ENCODE results near the gene NNAT.

Gene NNAT

DNA sequence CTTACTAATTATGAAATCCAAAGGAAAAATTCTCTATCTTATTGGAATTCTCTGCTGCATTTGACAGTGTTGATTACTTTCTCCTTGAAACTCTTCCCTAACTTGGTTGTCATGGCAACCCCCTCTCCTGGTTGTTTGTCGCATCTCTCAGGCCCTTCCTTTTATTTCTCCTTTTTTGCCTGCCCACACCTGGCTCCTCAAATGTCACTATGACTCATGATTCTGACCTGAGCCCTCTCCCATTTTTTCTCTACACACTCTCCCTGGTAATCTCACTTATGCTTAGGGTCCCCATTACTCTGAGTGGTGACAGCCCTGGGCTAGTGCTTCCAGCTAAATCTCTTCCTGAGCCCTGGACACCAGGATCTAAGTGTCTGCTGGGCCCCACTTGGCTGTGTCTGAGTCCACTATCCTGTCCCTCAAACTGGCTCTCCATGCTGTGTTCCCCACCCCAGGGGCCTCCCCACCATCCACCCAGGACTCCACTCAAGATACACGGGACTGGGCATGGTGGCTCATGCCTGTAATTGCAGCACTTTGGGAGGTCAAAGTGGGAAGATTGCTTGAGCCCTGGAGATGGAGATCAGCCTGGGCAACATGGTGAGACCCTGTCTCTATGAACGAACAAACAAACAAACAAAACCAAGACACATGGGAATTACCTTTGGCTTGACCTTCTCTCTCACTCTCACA is 16.5 kb upstream of the NNAT start:
- H3K36me3 ChIP-seq (ENCODE audit: insufficient read depth, low read depth, low read length), result peaks cover 18% of the 10 kb centered on the region; the same call in 1 of the 2 replicates
- no peak overlapping the region for H3K9ac ChIP-seq (ENCODE audit: low read depth, low read length)
- no peak overlapping the region for H3K4me3 ChIP-seq (ENCODE audit: low read length)
- H3K27ac ChIP-seq (ENCODE audit: low read length), result no peak overlapping the region
- H3K9me3 ChIP-seq (ENCODE audit: insufficient read depth, low read depth, low read length), result no peaks in the 10 kb centered on the region
- H3K4me1 ChIP-seq (ENCODE audit: insufficient read depth, low read length), result peaks cover 3% of the 10 kb centered on the region; the same call in 1 of the 2 replicates
- no peaks in the 10 kb centered on the region for H3K27me3 ChIP-seq (ENCODE audit: insufficient read depth, low read length)

- H3K27ac ChIP-seq (ENCODE audit: low read length), result no peak overlapping the region
- peaks cover 3% of the 10 kb centered on the region; the same call in 1 of the 2 replicates for H3K4me1 ChIP-seq (ENCODE audit: insufficient read depth, low read length)
These were observed 15.5 kb upstream of the NNAT start for GRCh38 chr20:37505263-37506151.

DNA sequence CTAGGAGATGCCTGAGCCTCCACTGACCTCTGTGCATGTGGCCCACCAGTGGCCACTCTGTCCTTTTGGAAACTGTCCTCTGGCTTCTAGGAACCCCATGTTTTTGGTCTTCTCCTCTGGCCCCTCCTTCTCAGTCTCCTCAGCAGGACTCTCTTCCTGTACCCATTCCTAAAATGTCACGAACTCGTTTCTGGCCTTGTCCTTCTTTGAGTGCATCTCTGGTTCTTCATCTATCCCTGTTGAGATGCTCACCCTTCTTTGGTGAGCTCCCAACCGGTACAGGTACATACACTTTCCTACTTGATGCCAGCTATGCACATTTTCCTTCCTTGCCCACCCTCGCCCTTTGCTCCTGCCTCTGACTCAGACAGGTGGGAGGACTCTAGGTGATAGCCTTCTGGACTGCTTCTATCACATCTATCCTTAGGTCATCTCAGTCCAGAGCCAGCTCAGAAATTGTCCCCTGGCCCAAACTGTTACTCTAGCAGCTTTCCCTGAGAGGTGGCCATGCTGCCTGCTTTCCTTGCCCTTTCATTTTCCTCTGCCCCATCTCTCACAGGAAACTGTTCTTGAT is 14.8 kb upstream of the NNAT start:
- no peaks in the 10 kb centered on the region for H3K9me3 ChIP-seq (ENCODE audit: insufficient read depth, low read depth, low read length)
- no peak overlapping the region for H3K27ac ChIP-seq (ENCODE audit: low read length)
- H3K36me3 ChIP-seq (ENCODE audit: insufficient read depth, low read depth, low read length), result peaks cover 29% of the 10 kb centered on the region
- H3K4me3 ChIP-seq (ENCODE audit: low read length), result no peak overlapping the region
- H3K4me1 ChIP-seq (ENCODE audit: insufficient read depth, low read length), result peaks cover 3% of the 10 kb centered on the region; the same call in 1 of the 2 replicates
- H3K27me3 ChIP-seq (ENCODE audit: insufficient read depth, low read length), result no peaks in the 10 kb centered on the region
- H3K9ac ChIP-seq (ENCODE audit: low read depth, low read length), result no peak overlapping the region

More at GRCh38 chr20:37505263-37506151, 15.5 kb upstream of the NNAT start:
- peaks cover 22% of the 10 kb centered on the region for H3K36me3 ChIP-seq (ENCODE audit: insufficient read depth, low read depth, low read length)
- H3K27me3 ChIP-seq (ENCODE audit: insufficient read depth, low read length), result no peaks in the 10 kb centered on the region
- no peaks in the 10 kb centered on the region for H3K9me3 ChIP-seq (ENCODE audit: insufficient read depth, low read depth, low read length)
- H3K9ac ChIP-seq (ENCODE audit: low read depth, low read length), result no peak overlapping the region
- H3K4me3 ChIP-seq (ENCODE audit: low read length), result no peak overlapping the region

GRCh38 chr20:37510226-37510625 is 10.8 kb upstream of the NNAT start:
- H3K9me3 ChIP-seq (ENCODE audit: insufficient read depth, low read depth, low read length), result no peaks in the 10 kb centered on the region
- H3K4me1 ChIP-seq (ENCODE audit: insufficient read depth, low read length), result no peaks in the 10 kb centered on the region; the same call in 1 of the 2 replicates
- H3K27me3 ChIP-seq (ENCODE audit: insufficient read depth, low read length), result no peaks in the 10 kb centered on the region
- peaks cover 58% of the 10 kb centered on the region for H3K36me3 ChIP-seq (ENCODE audit: insufficient read depth, low read depth, low read length)
- no peak overlapping the region for H3K4me3 ChIP-seq (ENCODE audit: low read length)
- no peak overlapping the region for H3K27ac ChIP-seq (ENCODE audit: low read length)
- no peak overlapping the region for H3K9ac ChIP-seq (ENCODE audit: low read depth, low read length)

- no peak overlapping the region for H3K27ac ChIP-seq (ENCODE audit: low read length)
- no peak overlapping the region for H3K4me3 ChIP-seq (ENCODE audit: low read length)
- H3K36me3 ChIP-seq (ENCODE audit: insufficient read depth, low read depth, low read length), result peaks cover 72% of the 10 kb centered on the region
- H3K9me3 ChIP-seq (ENCODE audit: insufficient read depth, low read depth, low read length), result no peaks in the 10 kb centered on the region
- H3K4me1 ChIP-seq (ENCODE audit: insufficient read depth, low read length), result no peaks in the 10 kb centered on the region
- H3K9ac ChIP-seq (ENCODE audit: low read depth, low read length), result no peak overlapping the region
- H3K27me3 ChIP-seq (ENCODE audit: insufficient read depth, low read length), result no peaks in the 10 kb centered on the region
These were observed 9.3 kb upstream of the NNAT start for GRCh38 chr20:37511610-37512275.

DNA sequence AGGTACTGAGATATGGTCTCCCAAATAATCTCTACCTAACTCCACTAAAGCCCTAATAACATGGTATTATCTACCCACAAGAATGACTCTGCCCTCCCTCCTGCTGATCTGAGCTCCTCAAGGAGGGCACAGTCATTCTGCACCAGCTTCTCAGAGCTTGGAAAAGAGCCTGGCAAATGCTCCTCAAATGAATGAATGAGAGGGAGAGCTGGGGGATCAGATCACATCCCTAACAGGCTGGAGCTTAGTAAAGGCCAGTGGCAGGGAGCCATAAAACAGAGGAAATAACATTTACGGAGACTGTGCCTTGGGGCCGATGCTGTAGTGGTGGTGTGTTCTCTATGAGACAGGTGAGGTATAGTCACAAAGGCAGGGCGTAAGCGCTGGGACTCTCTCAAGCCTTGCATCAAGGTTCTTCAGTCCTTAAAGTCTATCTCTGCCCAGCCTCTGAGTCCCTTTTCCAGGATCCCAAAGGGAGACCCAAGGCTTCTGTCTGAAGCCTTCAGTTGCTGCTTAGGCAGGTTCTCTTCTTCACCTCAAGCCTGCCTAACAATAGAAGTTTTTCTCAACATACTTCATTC is 7.2 kb upstream of the NNAT start:
- H3K4me1 ChIP-seq (ENCODE audit: insufficient read depth, low read length), result 0 out of 2 replicates have a peak, but pooled peaks cover 3% of the 10 kb centered on the region
- H3K9ac ChIP-seq (ENCODE audit: low read depth, low read length), result no peak overlapping the region
- H3K36me3 ChIP-seq (ENCODE audit: insufficient read depth, low read depth, low read length), result peaks cover 78% of the 10 kb centered on the region
- H3K9me3 ChIP-seq (ENCODE audit: insufficient read depth, low read depth, low read length), result no peaks in the 10 kb centered on the region
- no peak overlapping the region for H3K4me3 ChIP-seq (ENCODE audit: low read length)
- no peaks in the 10 kb centered on the region for H3K27me3 ChIP-seq (ENCODE audit: insufficient read depth, low read length)
- H3K27ac ChIP-seq (ENCODE audit: low read length), result no peak overlapping the region

DNA sequence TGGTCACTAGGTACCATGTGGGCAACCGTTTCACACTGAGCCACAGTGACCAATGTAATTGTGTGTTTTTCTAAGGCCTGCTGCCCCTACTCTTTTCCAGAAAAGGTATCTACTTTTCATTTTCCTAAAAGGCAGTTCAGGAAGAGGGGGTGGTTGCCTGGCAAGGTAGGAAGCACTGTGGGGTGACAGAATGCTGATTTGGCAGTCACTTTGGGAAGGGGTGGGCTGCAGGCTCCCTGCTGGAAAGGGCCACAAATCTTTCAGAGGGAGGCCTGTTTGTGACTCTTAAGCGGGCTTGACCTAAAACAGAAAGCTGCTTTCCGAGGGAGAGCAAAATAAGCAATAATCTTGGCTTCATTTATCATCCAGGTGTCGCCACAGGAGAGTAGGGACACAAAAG is 5.2 kb upstream of the NNAT start:
- no peaks in the 10 kb centered on the region for H3K27me3 ChIP-seq (ENCODE audit: insufficient read depth, low read length)
- no peak overlapping the region for H3K27ac ChIP-seq (ENCODE audit: low read length)
- H3K9me3 ChIP-seq (ENCODE audit: insufficient read depth, low read depth, low read length), result no peaks in the 10 kb centered on the region
- no peak overlapping the region for H3K9ac ChIP-seq (ENCODE audit: low read depth, low read length)
- peaks cover 66% of the 10 kb centered on the region for H3K36me3 ChIP-seq (ENCODE audit: insufficient read depth, low read depth, low read length)
- peaks cover 14% of the 10 kb centered on the region; the same call in 1 of the 2 replicates for H3K4me1 ChIP-seq (ENCODE audit: insufficient read depth, low read length)
- H3K4me3 ChIP-seq (ENCODE audit: low read length), result no peak overlapping the region

DNA sequence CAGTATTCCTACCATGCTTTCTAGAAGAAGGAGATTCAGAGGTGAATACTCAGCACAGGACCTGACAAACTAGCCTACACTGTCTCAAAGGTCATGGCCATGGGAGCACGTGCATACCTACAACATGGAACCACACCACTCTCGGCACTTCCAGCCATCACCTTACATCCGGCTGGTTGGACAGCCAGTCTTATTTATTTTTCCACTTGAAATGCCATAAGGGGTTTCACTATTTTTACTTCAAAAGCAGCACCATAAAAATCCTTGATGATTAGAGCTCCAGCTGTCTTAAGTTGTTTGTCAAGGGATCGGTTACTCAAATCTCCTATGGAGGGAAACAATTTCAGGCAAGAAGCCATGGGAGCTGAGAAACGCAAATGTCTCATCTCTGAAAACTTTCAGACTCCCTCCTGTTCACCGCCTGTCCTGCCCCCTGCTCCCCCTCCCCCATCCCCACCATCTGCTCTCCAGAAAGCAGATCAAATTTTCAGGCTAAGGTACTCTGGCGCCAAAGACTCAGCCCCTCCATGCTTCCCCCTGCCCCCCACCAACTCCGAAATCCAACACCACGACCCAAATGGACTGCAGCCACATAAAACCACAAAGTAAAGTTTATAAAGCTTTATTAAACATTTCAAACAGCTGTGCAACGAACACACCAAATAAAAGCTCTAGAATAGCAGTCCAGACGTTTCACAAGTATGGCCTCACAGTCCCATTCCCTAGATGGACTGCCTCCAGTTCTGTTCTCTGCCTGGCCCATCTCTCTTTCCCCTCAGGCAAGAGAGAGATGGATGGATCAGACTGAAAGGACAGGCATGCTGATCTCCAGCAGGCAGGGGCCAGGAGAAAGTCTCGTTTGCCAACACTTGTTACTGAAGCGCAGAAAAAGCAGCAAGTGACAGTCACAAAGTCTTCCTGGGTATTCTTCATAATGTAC is 4.0 kb upstream of the NNAT start:
- Histone ChIP-seq H3K27ac (ENCODE audit: low read length) (no peak overlapping the region), H3K9ac (ENCODE audit: low read depth, low read length) (no peak overlapping the region), H3K36me3 (ENCODE audit: insufficient read depth, low read depth, low read length) (peaks cover 57% of the 10 kb centered on the region), H3K27me3 (ENCODE audit: insufficient read depth, low read length) (no peaks in the 10 kb centered on the region), H3K4me1 (ENCODE audit: insufficient read depth, low read length) (peaks cover 14% of the 10 kb centered on the region; the same call in 1 of the 2 replicates), H3K9me3 (ENCODE audit: insufficient read depth, low read depth, low read length) (no peaks in the 10 kb centered on the region), H3K4me3 (ENCODE audit: low read length) (no peak overlapping the region)

GRCh38 chr20:37518059-37518458 is 3.0 kb upstream of the NNAT start:
- Histone ChIP-seq H3K27ac (ENCODE audit: low read length) (no peak overlapping the region), H3K4me1 (ENCODE audit: insufficient read depth, low read length) (peaks cover 14% of the 10 kb centered on the region; the same call in 1 of the 2 replicates), H3K4me3 (ENCODE audit: low read length) (no peak overlapping the region), H3K27me3 (ENCODE audit: insufficient read depth, low read length) (no peaks in the 10 kb centered on the region), H3K36me3 (ENCODE audit: insufficient read depth, low read depth, low read length) (peaks cover 56% of the 10 kb centered on the region), H3K9ac (ENCODE audit: low read depth, low read length) (no peak overlapping the region), H3K9me3 (ENCODE audit: insufficient read depth, low read depth, low read length) (no peaks in the 10 kb centered on the region)

DNA sequence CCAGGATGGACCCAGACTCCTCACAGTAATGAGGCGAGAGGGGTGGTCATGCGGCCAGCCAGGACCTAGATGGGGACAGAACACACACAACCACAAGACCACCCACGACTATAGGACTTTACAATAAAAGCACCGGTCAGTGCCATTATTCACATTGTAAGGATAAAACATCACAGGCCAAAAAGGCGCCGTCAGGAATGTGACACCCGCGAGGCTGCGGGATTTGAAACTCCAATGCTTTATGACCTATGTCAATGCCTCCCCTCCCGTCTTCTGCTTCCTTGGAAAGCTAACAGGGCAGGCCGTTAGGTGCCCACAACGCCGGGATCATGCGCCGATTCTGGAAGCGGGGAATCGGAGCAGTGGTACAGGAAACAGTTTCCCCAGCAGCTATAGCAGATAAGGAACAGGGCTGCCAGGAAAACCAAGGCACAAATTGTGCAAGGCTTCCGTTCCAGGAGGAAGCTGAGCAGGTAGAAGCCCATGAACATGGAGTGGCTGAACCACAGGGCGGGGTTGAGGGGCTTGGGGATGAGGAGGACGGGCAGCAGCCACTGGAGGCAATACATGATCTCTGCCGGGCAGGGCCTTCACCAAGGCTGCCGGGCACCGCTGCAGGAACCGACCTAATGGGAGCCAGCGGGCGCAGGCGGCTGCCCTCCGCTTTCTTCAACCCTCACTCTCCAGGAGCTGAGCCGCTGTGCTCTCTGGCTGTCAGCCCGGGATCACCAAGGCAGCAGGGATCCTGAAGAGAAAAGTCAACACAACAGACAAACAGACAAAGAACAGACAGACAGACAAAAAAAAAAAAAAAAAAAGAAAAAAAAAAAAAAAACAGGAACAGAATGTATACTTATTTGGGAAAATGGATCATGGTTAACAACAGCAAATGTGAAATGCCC is 2.2 kb upstream of the NNAT start:
- no peaks in the 10 kb centered on the region for H3K27me3 ChIP-seq (ENCODE audit: insufficient read depth, low read length)
- H3K4me3 ChIP-seq (ENCODE audit: low read length), result no peak overlapping the region
- H3K4me1 ChIP-seq (ENCODE audit: insufficient read depth, low read length), result peaks cover 14% of the 10 kb centered on the region; the same call in 1 of the 2 replicates
- H3K36me3 ChIP-seq (ENCODE audit: insufficient read depth, low read depth, low read length), result peaks cover 48% of the 10 kb centered on the region
- no peak overlapping the region for H3K9ac ChIP-seq (ENCODE audit: low read depth, low read length)
- no peaks in the 10 kb centered on the region for H3K9me3 ChIP-seq (ENCODE audit: insufficient read depth, low read depth, low read length)
- no peak overlapping the region for H3K27ac ChIP-seq (ENCODE audit: low read length)
